ENCODE data around the gene MYRIP.
A peak's percentile ranks its signal among the peaks of the same experiment; 100 is the strongest.

MYRIP gene

GRCh38 chr3:40185029-40185695, 375.8 kb downstream of the MYRIP start:
- Histone ChIP-seq H4K20me1 (no peaks in the 10 kb centered on the region), H3K9ac (no peak overlapping the region), H3K4me1 (peaks cover 13% of the 10 kb centered on the region), H3K4me2 (no peak overlapping the region), H3K9me3 (no peaks in the 10 kb centered on the region), H3K4me3 (no peak overlapping the region), H3K36me3 (no peaks in the 10 kb centered on the region), H3K27me3 (no peaks in the 10 kb centered on the region), H3K27ac (no peak overlapping the region)
- no peak for TF ChIP-seq Cebpa-rat (IDR thresholded peaks at IDR 0.05)

- Histone ChIP-seq H3K27me3 (no peaks in the 10 kb centered on the region), H3K9ac (no peak overlapping the region), H3K36me3 (no peaks in the 10 kb centered on the region), H3K4me2 (no peak overlapping the region), H3K4me1 (peaks cover 13% of the 10 kb centered on the region), H3K4me3 (no peak overlapping the region), H3K9me3 (no peaks in the 10 kb centered on the region), H3K27ac (no peak overlapping the region), H4K20me1 (no peaks in the 10 kb centered on the region)
- TF ChIP-seq Cebpa-rat (IDR thresholded peaks at IDR 0.05), result no peak
These were observed 377.1 kb downstream of the MYRIP start for GRCh38 chr3:40186508-40186907.

GRCh38 chr3:40187945-40188344, 378.5 kb downstream of the MYRIP start:
- Histone ChIP-seq H3K9me3 (no peaks in the 10 kb centered on the region), H3K9ac (0 out of 2 replicates have a peak overlapping the region, but pooled peaks have one; percentile 26), H3K27ac (peak overlapping the region; percentile 53), H3K4me1 (peaks cover 13% of the 10 kb centered on the region), H3K27me3 (no peaks in the 10 kb centered on the region), H3K4me2 (peak overlapping the region; percentile 65), H3K36me3 (no peaks in the 10 kb centered on the region), H3K4me3 (no peak overlapping the region), H4K20me1 (no peaks in the 10 kb centered on the region)
- no peak for TF ChIP-seq Cebpa-rat (IDR thresholded peaks at IDR 0.05)

- no peak overlapping the region for H3K4me2 ChIP-seq
These were observed 379.7 kb downstream of the MYRIP start for GRCh38 chr3:40189118-40189517.

GRCh38 chr3:40190056-40190455, 380.6 kb downstream of the MYRIP start:
- no peak overlapping the region for H3K4me2 ChIP-seq
- H3K27ac ChIP-seq, result no peak overlapping the region
- no peak for TF ChIP-seq Cebpa-rat (IDR thresholded peaks at IDR 0.05)
- peaks cover 13% of the 10 kb centered on the region for H3K4me1 ChIP-seq
- no peaks in the 10 kb centered on the region for H3K36me3 ChIP-seq
- no peak overlapping the region for H3K4me3 ChIP-seq
- H4K20me1 ChIP-seq, result no peaks in the 10 kb centered on the region
- no peaks in the 10 kb centered on the region for H3K9me3 ChIP-seq
- H3K9ac ChIP-seq, result no peak overlapping the region
- no peaks in the 10 kb centered on the region for H3K27me3 ChIP-seq

More at GRCh38 chr3:40189118-40189517, 379.7 kb downstream of the MYRIP start:
- H3K9me3 ChIP-seq, result no peaks in the 10 kb centered on the region
- no peak overlapping the region for H3K4me3 ChIP-seq
- no peak overlapping the region for H3K27ac ChIP-seq
- H3K9ac ChIP-seq, result no peak overlapping the region
- no peak for TF ChIP-seq Cebpa-rat (IDR thresholded peaks at IDR 0.05)
- no peaks in the 10 kb centered on the region for H3K27me3 ChIP-seq
- no peaks in the 10 kb centered on the region for H3K36me3 ChIP-seq
- no peaks in the 10 kb centered on the region for H4K20me1 ChIP-seq
- peaks cover 13% of the 10 kb centered on the region for H3K4me1 ChIP-seq

- TF ChIP-seq Cebpa-rat (IDR thresholded peaks at IDR 0.05), result no peak
These were observed 381.8 kb downstream of the MYRIP start for GRCh38 chr3:40191251-40191650.

GRCh38 chr3:40191850-40192448, 382.5 kb downstream of the MYRIP start:
- no peaks in the 10 kb centered on the region for H3K9me3 ChIP-seq
- no peaks in the 10 kb centered on the region for H3K36me3 ChIP-seq
- no peak for TF ChIP-seq Cebpa-rat (IDR thresholded peaks at IDR 0.05)

More at GRCh38 chr3:40191251-40191650, 381.8 kb downstream of the MYRIP start:
- Histone ChIP-seq H4K20me1 (no peaks in the 10 kb centered on the region), H3K27me3 (no peaks in the 10 kb centered on the region), H3K36me3 (no peaks in the 10 kb centered on the region), H3K27ac (no peak overlapping the region), H3K4me2 (no peak overlapping the region), H3K4me1 (peaks cover 13% of the 10 kb centered on the region), H3K9me3 (no peaks in the 10 kb centered on the region), H3K9ac (no peak overlapping the region), H3K4me3 (no peak overlapping the region)

GRCh38 chr3:40192628-40193027, 383.2 kb downstream of the MYRIP start:
- H3K9me3 ChIP-seq, result no peaks in the 10 kb centered on the region
- H3K27me3 ChIP-seq, result no peaks in the 10 kb centered on the region
- H4K20me1 ChIP-seq, result no peaks in the 10 kb centered on the region
- H3K27ac ChIP-seq, result no peak overlapping the region
- no peaks in the 10 kb centered on the region for H3K36me3 ChIP-seq
- no peak for TF ChIP-seq Cebpa-rat (IDR thresholded peaks at IDR 0.05)
- no peak overlapping the region for H3K9ac ChIP-seq
- H3K4me3 ChIP-seq, result no peak overlapping the region
- peaks cover 8% of the 10 kb centered on the region for H3K4me1 ChIP-seq
- no peak overlapping the region for H3K4me2 ChIP-seq

More at GRCh38 chr3:40191850-40192448, 382.5 kb downstream of the MYRIP start:
- Histone ChIP-seq H3K4me3 (no peak overlapping the region), H3K9ac (no peak overlapping the region), H4K20me1 (no peaks in the 10 kb centered on the region), H3K4me2 (no peak overlapping the region), H3K4me1 (peaks cover 13% of the 10 kb centered on the region), H3K27me3 (no peaks in the 10 kb centered on the region), H3K27ac (no peak overlapping the region)

- Histone ChIP-seq H3K36me3 (no peaks in the 10 kb centered on the region), H4K20me1 (no peaks in the 10 kb centered on the region), H3K4me3 (no peak overlapping the region), H3K27me3 (no peaks in the 10 kb centered on the region), H3K27ac (no peak overlapping the region), H3K9ac (no peak overlapping the region), H3K4me2 (no peak overlapping the region), H3K9me3 (no peaks in the 10 kb centered on the region), H3K4me1 (no peaks in the 10 kb centered on the region)
- no peak for TF ChIP-seq Cebpa-rat (IDR thresholded peaks at IDR 0.05)
These were observed 387.6 kb downstream of the MYRIP start for GRCh38 chr3:40196966-40197365.

- no peak for TF ChIP-seq Cebpa-rat (IDR thresholded peaks at IDR 0.05)
- Histone ChIP-seq H3K27me3 (no peaks in the 10 kb centered on the region), H3K4me2 (no peak overlapping the region), H3K27ac (no peak overlapping the region), H3K9me3 (no peaks in the 10 kb centered on the region), H3K9ac (no peak overlapping the region), H3K4me3 (no peak overlapping the region), H3K36me3 (no peaks in the 10 kb centered on the region), H4K20me1 (no peaks in the 10 kb centered on the region), H3K4me1 (no peaks in the 10 kb centered on the region)
These were observed 391.4 kb downstream of the MYRIP start for GRCh38 chr3:40200692-40201316.
